Measurements from ENCODE around the gene ITGBL1.

The ITGBL1 gene

GRCh38 chr13:101570410-101570809 lies 117.9 kb downstream of the ITGBL1 start:
- DNase-seq: no peak

- DNase-seq: no peak
Measured at GRCh38 chr13:101572456-101572855, 120.0 kb downstream of the ITGBL1 start.

GRCh38 chr13:101575581-101575980 lies 123.1 kb downstream of the ITGBL1 start:
- no peak for DNase-seq

DNA sequence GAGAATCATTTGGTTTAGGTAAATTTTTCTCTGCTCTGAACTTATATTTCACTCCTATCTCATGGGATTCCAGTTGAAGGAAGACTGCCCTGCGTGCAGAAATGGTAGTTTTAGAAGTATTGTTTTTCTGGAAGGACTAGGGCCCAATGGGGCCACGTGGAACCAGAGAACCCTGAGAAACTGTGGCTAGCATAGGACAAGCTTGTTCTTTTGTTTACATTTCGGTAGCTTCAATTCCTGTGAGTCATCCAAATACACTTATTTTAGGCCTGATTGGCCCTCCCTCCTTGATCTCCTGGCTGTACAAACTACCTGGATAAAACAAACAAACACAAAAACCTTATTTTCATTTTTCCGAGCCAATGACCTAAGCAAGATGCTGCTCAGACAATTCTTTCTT lies 124.0 kb downstream of the ITGBL1 start:
- DNase-seq: no peak

GRCh38 chr13:101576977-101577376 lies 124.5 kb downstream of the ITGBL1 start:
- DNase-seq: no peak

DNA sequence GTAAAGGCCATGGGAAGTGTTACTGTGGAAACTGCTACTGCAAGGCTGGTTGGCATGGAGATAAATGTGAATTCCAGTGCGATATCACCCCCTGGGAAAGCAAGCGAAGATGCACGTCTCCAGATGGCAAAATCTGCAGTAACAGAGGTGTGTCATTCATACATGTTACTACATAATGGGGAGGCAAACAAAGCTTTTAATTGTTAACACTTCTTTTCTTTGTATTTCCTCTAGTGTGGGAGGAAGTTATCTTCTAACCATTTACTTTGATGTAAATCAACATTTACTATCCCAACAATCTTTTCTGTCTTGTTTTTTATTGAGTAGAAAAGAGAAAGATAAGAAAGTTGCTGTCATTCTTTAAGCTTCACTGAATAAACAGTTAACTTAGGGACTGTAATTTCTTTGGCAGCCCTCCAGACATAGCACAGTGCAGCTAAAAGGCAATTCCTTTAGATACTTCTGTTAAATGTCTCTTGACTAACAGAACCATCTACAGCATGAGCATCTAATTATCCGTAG lies 126.9 kb downstream of the ITGBL1 start:
- DNase-seq: no peak

DNA sequence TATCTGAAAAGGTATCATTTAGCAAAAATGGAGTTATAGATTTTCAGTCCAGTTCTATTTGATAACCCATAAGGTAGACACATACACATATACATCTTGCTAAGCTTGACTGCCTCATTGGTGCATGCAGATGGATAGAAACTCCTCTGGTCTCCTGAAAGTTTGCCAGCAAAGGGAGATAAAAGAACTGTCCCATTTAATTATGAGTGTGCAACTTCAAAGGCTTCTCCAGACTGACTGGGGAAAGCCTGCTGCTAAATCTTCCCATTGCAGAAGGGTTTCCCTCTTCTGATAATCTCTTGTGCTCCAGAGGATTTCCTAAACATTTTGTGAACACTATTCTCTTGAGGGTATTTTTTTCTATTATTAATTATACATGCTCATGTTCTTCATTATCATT lies 131.9 kb downstream of the ITGBL1 start:
- no peak for DNase-seq

DNA sequence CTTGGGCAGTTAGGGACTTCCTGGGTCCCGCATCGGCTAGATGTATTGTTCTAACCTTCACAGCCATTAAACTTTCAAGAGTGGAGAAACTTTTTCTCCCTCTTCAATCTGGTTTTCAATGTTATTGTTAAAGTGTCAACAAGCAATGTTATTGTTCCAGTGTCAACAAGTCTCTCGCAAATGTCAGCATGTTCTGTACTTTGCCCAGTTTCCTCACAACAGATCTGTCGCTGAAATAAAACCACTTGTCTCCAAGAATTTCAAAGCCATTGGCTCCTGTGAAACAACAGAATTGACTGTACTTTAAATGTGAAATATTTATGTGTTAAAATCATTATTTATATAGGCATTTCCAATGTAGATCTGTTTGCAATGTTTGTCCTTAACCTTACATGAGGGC lies 138.0 kb downstream of the ITGBL1 start:
- DNase-seq: no peak

- DNase-seq: no peak
Measured at GRCh38 chr13:101594936-101595335, 142.5 kb downstream of the ITGBL1 start.

DNA sequence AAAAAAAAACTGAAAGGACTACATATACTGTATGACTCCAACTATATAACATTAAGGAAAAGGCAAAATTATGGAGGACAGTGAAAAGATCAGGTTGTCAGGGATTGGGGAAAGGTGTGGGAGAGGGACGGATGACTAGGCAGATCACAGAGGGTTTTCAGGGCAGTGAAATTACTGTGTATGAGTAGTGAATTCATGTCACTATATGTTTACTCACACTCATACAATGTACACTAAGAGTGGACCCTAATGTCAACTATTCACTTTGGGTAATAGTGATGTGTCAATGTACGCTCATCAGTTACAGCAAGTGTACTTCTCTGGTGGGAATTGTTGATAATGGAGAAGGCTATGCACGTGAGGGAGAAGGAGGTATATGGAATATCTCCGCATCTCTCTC lies 144.3 kb downstream of the ITGBL1 start:
- no peak for DNase-seq

DNA sequence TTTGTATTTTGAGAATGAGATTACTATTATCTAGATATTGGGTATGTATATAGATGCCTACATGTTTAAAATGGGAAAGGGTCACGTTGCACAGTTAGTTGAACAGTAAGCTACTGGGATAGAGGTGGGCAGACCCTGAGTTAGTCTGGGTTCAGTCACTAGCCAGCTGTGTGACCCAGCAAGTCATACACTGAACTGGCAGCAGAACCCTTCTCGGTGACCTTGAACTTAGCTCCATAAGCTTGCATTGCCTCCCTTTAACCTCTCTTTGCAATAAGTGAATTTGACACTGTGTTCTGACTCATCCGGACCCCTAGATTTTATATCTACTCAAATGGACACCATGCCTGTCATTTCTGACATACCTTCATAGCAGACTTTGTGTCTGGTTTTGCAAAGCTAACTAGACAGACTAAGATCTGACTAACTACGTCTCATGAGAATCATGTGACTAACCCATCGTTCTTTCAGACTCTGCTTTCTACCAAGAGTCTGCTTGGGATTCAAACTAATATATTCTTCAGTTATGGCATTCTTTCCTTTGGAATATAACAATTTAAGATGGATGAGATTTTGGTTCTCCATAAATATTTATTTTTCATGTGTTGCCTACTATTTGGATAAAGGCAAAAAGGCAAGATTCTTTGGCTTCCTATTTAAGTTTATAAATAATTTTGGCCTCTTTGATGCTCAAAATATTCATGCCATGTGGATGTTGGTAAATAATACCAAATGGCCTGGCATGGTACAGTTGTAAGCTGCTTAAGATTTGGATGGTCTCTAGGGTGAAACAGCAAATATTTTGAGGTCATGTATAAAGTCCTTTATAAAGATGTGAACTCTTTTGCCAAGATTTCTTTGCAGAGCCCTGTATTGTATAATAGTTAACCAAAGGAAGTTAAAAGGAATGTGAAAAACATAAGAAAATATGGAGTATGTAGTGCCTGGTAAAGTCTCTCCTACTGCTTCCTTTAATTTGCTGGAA lies 159.3 kb downstream of the ITGBL1 start:
- no peak for DNase-seq

- DNase-seq: no peak
Measured at GRCh38 chr13:101612735-101613134, 160.3 kb downstream of the ITGBL1 start.

DNA sequence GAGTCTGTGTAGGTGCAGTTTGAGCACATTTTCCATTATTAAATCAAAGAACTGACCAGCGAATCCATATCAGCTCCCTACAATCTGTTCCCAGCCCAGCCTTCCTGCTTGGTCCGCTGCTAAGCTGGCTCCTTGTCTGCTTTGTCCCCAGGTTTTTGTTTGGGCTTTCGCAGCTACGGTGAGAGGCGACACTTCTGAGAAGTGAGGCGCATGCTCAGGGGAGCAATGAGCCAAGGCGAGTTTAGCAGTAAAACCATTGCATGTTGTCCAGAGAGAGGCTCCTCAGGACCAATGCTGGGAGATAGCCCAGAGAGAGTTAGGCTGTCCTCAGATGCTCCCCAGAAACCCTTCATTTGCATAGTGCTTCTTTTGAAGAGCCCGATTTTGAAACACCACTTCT lies 162.0 kb downstream of the ITGBL1 start:
- DNase-seq: no peak

GRCh38 chr13:101618440-101619187 lies 166.1 kb downstream of the ITGBL1 start:
- DNase-seq: no peak

DNA sequence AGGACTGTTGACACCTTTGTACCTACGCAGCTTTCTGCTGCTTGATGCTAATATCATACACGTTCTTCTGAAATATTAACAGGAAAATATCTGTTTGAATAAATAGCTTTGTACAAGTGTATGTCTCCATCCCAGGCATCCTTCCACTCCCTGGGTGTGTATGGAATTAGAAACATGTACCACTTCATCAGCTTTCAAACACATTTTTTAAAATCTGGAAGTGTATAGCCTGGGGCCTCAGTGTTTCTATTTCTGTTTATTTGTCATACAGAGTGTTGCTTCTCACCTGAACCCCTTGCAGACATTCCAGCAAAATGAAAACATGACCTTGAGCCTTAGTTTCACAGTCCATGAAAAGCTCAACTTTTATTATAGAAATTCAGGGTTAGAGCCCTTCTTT lies 168.6 kb downstream of the ITGBL1 start:
- DNase-seq: no peak

- DNase-seq: no peak
Measured at GRCh38 chr13:101623470-101624209, 171.2 kb downstream of the ITGBL1 start.

GRCh38 chr13:101624210-101624922 lies 171.9 kb downstream of the ITGBL1 start:
- DNase-seq: no peak

GRCh38 chr13:101624981-101625380 lies 172.5 kb downstream of the ITGBL1 start:
- no peak for DNase-seq

GRCh38 chr13:101626925-101627555 lies 174.6 kb downstream of the ITGBL1 start:
- no peak for DNase-seq

DNA sequence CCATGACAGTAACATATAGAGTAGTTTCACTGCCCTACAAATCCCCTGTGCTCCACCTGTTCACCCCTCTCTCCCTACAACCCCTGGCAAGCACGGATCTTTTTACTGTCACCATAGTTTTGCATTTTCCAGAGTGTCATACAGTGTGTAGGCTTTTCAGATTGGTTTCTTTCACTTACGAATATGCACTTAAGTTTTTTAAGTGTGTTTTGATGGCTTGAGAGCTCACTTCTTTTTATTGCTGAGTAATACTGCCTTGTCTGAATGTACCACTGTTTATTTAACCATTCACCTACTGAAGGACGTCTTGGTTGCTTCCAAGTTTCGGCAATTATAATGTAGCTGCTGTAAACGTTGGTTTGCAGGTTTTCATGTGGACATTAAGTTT lies 175.1 kb downstream of the ITGBL1 start:
- DNase-seq: no peak

DNA sequence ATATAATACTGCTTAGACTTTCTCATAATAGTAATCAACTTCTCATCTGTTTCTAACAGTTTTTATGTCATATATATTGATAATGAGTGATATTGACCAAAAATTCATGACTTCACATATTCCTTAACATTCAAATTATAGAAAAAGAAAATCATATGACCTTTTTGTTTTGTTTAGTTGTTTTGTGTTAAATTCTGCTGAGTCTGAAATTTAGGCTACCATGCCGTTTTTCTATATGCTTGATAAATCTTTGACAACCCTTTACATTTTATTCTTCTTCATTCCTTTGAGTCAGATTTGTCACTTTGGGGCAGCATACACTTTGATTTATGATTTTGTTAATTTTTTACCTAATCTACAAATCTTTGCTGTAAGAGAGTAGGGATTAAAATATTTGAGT lies 176.4 kb downstream of the ITGBL1 start:
- DNase-seq: no peak

GRCh38 chr13:101631395-101631794 lies 178.9 kb downstream of the ITGBL1 start:
- no peak for DNase-seq
